Kidney (tissue), 14 donors: ENCODE measurements around the gene ISYNA1. TPM values are rescaled to one million over a fixed set of nuclear protein-coding genes. Genes with fewer than 3 reads are reported as not detected.

Experiments used
- DNase-seq, 5 donors: peaks; one replicate each; pipeline ENCODE4 v3.0.0-alpha.2; 2013 to 2020
- FAIRE-seq: peaks from 2 replicates; lab custom pipeline; 2012; peaks lifted over from hg19 to GRCh38; lab: Jason Lieb, UNC
- H3K27ac ChIP-seq, 2 donors: one replicate each; pipeline ENCODE4 v1.7.0; 2013; ENCODE audit warnings: low read depth in 2 of 2, low read length in 2 of 2, inconsistent platforms in 1 of 2
- H3K27me3 ChIP-seq: one replicate; pipeline ENCODE4 v1.7.1; 2013; ENCODE audit warnings: low read length, inconsistent platforms; ENCODE audit not compliant: control insufficient read depth, insufficient read depth
- H3K36me3 ChIP-seq, 3 donors: one replicate each; pipeline versions ENCODE4 v1.7.0 to v1.7.1; 2013; ENCODE audit warnings: low read length in 3 of 3, control low read depth in 1 of 3, inconsistent platforms in 1 of 3; ENCODE audit not compliant: insufficient read depth in 3 of 3, control insufficient read depth in 2 of 3
- H3K4me1 ChIP-seq, 3 donors: one replicate each; pipeline versions ENCODE4 v1.7.0 to v1.7.1; 2013; ENCODE audit warnings: low read length in 3 of 3, inconsistent platforms in 1 of 3, low read depth in 1 of 3; ENCODE audit not compliant: control insufficient read depth in 2 of 3, insufficient read depth in 2 of 3
- H3K4me3 ChIP-seq, 3 donors: one replicate each; pipeline versions ENCODE4 v1.7.0 to v1.8.1; 2013; ENCODE audit warnings: low read length in 3 of 3, control low read depth in 1 of 3, inconsistent platforms in 1 of 3
- H3K9ac ChIP-seq, 3 donors: one replicate each; pipeline versions ENCODE4 v1.7.0 to v1.7.1; 2013; ENCODE audit warnings: low read length in 3 of 3, control low read depth in 1 of 3, inconsistent platforms in 1 of 3
- H3K9me3 ChIP-seq, 3 donors: one replicate each; pipeline versions ENCODE4 v1.7.0 to v1.7.1; 2013; ENCODE audit warnings: low read length in 3 of 3, control low read depth in 1 of 3, inconsistent platforms in 1 of 3; ENCODE audit not compliant: control insufficient read depth in 2 of 3, insufficient read depth in 1 of 3
- intact Hi-C: fragments of 100-400 bp; cut with DNase I; formaldehyde crosslinking; loops from one replicate; pipeline ENCODE4 v1.11.1; 2022
- polyA plus RNA-seq: library from polyadenylated mRNA; stranded (reverse); fragments of 350-450 nt; fragmentation: Illumina TruSeq; extraction: RNeasy Lipid Tissue Mini Kit (QIAGEN cat#74804); gene quantifications from one replicate; pipeline ENCODE4 v1.2.3, GENCODE V29; 2014; ENCODE audit warnings: low read depth, low replicate concordance; ENCODE audit not compliant: insufficient read depth
- total RNA-seq: library from RNA; stranded (reverse); fragmentation: NEBNext Ultra II Directional; extraction: Animal tissue kit (Norgen Biotek cat#: 25700); gene quantifications from one replicate; pipeline ENCODE4 v1.2.1, GENCODE V29; 2021
- TF ChIP-seq, protein P1 (sequence below): IDR thresholded peaks from 3 replicates; pipeline ENCODE4 v1.5.1; 2012; ENCODE audit warnings: mild to moderate bottlenecking, moderate library complexity, borderline replicate concordance; ENCODE audit not compliant: insufficient read depth; ENCODE audit errors: extremely low read depth
- donor health status: control.
- donor health status: control.
- donor health status: control.
- donor health status: control.
- donor health status: control.
- donor health status: DM: yes; HTN: yes; CAD: no.
- donor health status: Normal renal cell carcinoma (clear cell type).

The ISYNA1 gene
- total and polyA plus RNA-seq, 2 donors from 2014 or later, result 68.6 to 101 TPM

DNA sequence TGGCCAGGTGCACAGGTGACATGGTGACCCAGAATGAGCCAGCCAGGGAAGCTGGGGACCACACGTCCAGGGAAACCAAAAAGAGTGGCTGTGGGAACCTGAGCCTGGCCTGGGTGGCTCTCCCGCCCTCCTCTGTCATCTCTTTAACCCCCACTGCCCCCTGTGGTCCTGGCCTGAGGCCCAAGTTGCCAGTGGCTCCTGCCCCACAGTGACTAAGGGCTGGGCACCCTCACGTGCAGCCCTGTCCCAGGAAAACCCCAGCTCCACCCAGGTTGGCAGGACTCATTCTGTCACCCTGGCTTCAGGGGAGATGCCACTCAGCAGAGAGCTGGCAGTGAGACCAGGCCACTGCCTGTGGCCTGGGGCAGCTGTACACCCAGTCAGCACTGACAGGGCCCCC, 30.6 kb upstream of the ISYNA1 start:
- H3K4me3 ChIP-seq, result no peak overlapping the region
- H3K4me1 ChIP-seq, result peaks cover 0 to 55% (median 38%) of the 10 kb centered on the region in 3 donors
- TF ChIP-seq, protein P1, sequence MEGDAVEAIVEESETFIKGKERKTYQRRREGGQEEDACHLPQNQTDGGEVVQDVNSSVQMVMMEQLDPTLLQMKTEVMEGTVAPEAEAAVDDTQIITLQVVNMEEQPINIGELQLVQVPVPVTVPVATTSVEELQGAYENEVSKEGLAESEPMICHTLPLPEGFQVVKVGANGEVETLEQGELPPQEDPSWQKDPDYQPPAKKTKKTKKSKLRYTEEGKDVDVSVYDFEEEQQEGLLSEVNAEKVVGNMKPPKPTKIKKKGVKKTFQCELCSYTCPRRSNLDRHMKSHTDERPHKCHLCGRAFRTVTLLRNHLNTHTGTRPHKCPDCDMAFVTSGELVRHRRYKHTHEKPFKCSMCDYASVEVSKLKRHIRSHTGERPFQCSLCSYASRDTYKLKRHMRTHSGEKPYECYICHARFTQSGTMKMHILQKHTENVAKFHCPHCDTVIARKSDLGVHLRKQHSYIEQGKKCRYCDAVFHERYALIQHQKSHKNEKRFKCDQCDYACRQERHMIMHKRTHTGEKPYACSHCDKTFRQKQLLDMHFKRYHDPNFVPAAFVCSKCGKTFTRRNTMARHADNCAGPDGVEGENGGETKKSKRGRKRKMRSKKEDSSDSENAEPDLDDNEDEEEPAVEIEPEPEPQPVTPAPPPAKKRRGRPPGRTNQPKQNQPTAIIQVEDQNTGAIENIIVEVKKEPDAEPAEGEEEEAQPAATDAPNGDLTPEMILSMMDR, result no peak
- no peak for FAIRE-seq
- no peaks in the 10 kb centered on the region for H3K27me3 ChIP-seq
- peaks cover 0 to 7% (median 0%) of the 10 kb centered on the region in 3 donors for H3K36me3 ChIP-seq
- peak overlapping the region; percentile 59 to 75 for H3K27ac ChIP-seq
- H3K9ac ChIP-seq, result peak overlapping the region in 1 of 3 donors; percentile 44
- intact Hi-C loops, result no loop called here
- peak in 1 of 5 donors; percentile 83 for DNase-seq
- no peaks in the 10 kb centered on the region for H3K9me3 ChIP-seq

DNA sequence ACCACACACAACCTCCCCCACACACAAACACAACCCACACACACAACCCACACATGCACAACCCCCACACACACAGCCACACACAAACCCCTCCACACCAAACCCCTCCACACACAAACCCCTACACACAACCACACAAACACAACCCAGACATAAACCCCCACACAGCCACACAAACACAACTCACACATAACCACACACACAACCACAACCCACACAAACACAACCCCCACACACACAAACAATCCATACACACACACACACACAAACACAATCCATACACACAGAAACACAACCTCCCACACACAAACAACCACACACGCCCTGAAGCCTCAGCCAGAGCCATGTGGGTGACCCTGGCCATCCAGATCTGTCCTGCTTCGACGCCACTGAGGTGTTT, 30.0 kb upstream of the ISYNA1 start:
- Histone ChIP-seq H3K4me1 (peaks cover 0 to 55% (median 38%) of the 10 kb centered on the region in 3 donors), H3K9me3 (no peaks in the 10 kb centered on the region), H3K36me3 (peaks cover 0 to 7% (median under 1%) of the 10 kb centered on the region in 3 donors), H3K4me3 (no peak overlapping the region), H3K27ac (peak overlapping the region; percentile 59 to 75), H3K27me3 (no peaks in the 10 kb centered on the region), H3K9ac (peak overlapping the region in 1 of 3 donors; percentile 44)
- intact Hi-C loops, result no loop called here
- TF ChIP-seq, protein P1, result no peak
- FAIRE-seq (no peak), DNase-seq (no peak)

DNA sequence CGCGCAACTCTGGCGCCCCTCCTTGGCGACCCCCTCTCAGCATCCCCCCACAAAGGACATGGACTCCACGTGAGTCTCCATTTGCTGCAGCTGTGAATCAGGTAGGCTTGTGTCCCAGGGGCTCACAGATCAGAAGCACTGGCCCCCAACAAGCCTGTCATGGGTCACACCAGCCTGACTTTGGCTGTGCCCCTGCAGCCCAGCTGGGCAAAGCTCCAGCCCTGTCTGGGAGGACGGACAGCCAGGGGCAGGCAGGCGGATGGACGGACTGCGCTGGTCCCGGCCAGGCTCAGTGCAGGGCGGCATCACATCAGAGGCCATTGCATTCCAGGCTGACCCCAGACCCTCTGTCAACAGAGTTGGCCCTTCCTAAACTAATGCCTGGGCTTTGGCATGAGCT, 28.4 kb upstream of the ISYNA1 start:
- Histone ChIP-seq H3K9me3 (no peaks in the 10 kb centered on the region), H3K36me3 (peaks cover 0 to 12% (median 5%) of the 10 kb centered on the region in 3 donors), H3K9ac (no peak overlapping the region), H3K4me1 (peaks cover 0 to 61% (median 38%) of the 10 kb centered on the region in 3 donors), H3K27me3 (no peaks in the 10 kb centered on the region), H3K27ac (no peak overlapping the region), H3K4me3 (no peak overlapping the region)
- DNase-seq, result no peak
- FAIRE-seq, result no peak
- TF ChIP-seq, protein P1, result no peak
- intact Hi-C loops, result no loop called here

DNA sequence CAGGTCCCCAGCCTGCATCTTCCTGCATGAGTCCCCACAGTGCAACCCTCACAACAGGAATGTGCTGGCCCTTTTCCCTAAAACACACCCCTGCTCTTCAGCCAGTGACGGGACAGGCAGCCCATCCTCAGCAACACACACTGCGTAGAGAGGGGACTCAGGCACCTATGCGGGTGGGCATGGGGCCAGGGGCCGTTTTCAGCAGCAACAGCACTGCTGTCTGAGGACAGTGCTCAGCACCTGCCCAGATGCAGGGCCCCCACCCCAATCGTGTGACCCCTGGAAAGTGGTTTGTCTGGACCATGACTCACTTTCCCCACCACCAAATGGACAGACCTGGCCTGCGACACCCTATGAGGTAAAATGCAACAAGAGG, 28.0 kb upstream of the ISYNA1 start:
- DNase-seq, result no peak
- Histone ChIP-seq H3K27ac (peak overlapping the region in 1 of 2 donors; percentile 66), H3K4me3 (no peak overlapping the region), H3K9ac (no peak overlapping the region), H3K36me3 (peaks cover 0 to 15% (median 9%) of the 10 kb centered on the region in 3 donors), H3K9me3 (no peaks in the 10 kb centered on the region), H3K27me3 (no peaks in the 10 kb centered on the region), H3K4me1 (peaks cover 0 to 64% (median 38%) of the 10 kb centered on the region in 3 donors)
- TF ChIP-seq, protein P1, result no peak
- FAIRE-seq, result no peak
- intact Hi-C loops, result no loop called here
